Liver (tissue), 3 donors: ENCODE results near the gene MICAL2.

Source experiments
- FOXA1 ChIP-seq: IDR thresholded peaks from 2 replicates; pipeline ENCODE4 v1.6.1; 2016; ENCODE audit warnings: antibody characterized with exemption
- GABPA ChIP-seq, 2 donors: IDR thresholded peaks in 1 of 2; conservative IDR thresholded peaks in 1 of 2; 2 replicates each; pipeline ENCODE4 v1.6.1; 2016; ENCODE audit warnings: antibody characterized with exemption in 2 of 2, mild to moderate bottlenecking in 1 of 2, moderate library complexity in 1 of 2
- HNF4G ChIP-seq: IDR thresholded peaks from 2 replicates; pipeline ENCODE4 v1.6.1; 2016; ENCODE audit warnings: antibody characterized with exemption
- RAD21 ChIP-seq, 2 donors: IDR thresholded peaks; 2 replicates each; pipeline ENCODE4 v1.6.1; 2016; ENCODE audit warnings: antibody characterized with exemption in 2 of 2, mild to moderate bottlenecking in 2 of 2
- SP1 ChIP-seq: IDR thresholded peaks from 2 replicates; pipeline ENCODE4 v1.6.1; 2018; ENCODE audit warnings: antibody characterized with exemption, mild to moderate bottlenecking
- TAF1 ChIP-seq: conservative IDR thresholded peaks from 2 replicates; pipeline ENCODE4 v1.6.1; 2016; ENCODE audit warnings: antibody characterized with exemption, mild to moderate bottlenecking
- YY1 ChIP-seq: IDR thresholded peaks from 2 replicates; pipeline ENCODE4 v1.6.1; 2016; ENCODE audit warnings: antibody characterized with exemption, mild to moderate bottlenecking
- TF ChIP-seq, protein P1 (sequence below): fragments of 150-350 bp; IDR thresholded peaks from 2 replicates; pipeline ENCODE4 v1.5.1; 2017; ENCODE audit warnings: improper control_type of control experiment, low read depth, low read length; ENCODE audit not compliant: missing input control
- TF ChIP-seq, protein P2 (sequence below): IDR thresholded peaks from 2 replicates; pipeline ENCODE4 v1.6.1; 2016; ENCODE audit warnings: antibody characterized with exemption
- TF ChIP-seq, protein P3 (sequence below): IDR thresholded peaks from 2 replicates; pipeline ENCODE4 v1.6.1; 2016; ENCODE audit warnings: antibody characterized with exemption
- TF ChIP-seq, protein P4 (sequence below): IDR thresholded peaks from 2 replicates; pipeline ENCODE4 v1.6.1; 2016; ENCODE audit warnings: antibody characterized with exemption, mild to moderate bottlenecking
- donor health status: healthy.
- donor health status: healthy.

DNA sequence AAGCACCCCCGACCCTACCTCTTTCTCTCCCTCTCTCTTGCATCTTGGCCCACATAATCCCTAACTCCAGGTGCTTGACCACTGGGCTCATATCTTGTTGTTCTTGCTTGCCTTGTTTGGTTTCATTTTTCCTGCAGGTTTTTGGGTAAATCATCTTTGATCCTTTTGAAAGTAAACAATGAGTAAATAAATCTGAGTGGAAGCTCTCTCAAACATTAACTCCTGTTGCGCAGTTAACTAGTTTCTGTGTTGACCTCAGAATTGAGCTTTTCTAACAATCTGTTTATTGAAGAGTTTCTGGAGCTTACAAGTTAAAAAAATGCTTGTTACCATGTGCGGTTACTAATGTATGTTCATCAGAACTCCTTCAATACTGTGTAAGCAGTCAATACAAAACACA lies 38.8 kb upstream of the MICAL2 start:
- TF ChIP-seq, protein P1, sequence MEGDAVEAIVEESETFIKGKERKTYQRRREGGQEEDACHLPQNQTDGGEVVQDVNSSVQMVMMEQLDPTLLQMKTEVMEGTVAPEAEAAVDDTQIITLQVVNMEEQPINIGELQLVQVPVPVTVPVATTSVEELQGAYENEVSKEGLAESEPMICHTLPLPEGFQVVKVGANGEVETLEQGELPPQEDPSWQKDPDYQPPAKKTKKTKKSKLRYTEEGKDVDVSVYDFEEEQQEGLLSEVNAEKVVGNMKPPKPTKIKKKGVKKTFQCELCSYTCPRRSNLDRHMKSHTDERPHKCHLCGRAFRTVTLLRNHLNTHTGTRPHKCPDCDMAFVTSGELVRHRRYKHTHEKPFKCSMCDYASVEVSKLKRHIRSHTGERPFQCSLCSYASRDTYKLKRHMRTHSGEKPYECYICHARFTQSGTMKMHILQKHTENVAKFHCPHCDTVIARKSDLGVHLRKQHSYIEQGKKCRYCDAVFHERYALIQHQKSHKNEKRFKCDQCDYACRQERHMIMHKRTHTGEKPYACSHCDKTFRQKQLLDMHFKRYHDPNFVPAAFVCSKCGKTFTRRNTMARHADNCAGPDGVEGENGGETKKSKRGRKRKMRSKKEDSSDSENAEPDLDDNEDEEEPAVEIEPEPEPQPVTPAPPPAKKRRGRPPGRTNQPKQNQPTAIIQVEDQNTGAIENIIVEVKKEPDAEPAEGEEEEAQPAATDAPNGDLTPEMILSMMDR = no peak
- TF ChIP-seq FOXA1 (peak; percentile 53), HNF4G (no peak), SP1 (peak; percentile 64), YY1 (peak; percentile 31), TAF1 (no peak), RAD21 (IDR thresholded peaks at IDR 0.05) (peak in 1 of 2 donors; percentile 14), GABPA (IDR thresholded peaks at IDR 0.05 in 1 of 2, conservative IDR thresholded peaks at IDR 0.05 in 1 of 2) (no peak)
- TF ChIP-seq, protein P2, sequence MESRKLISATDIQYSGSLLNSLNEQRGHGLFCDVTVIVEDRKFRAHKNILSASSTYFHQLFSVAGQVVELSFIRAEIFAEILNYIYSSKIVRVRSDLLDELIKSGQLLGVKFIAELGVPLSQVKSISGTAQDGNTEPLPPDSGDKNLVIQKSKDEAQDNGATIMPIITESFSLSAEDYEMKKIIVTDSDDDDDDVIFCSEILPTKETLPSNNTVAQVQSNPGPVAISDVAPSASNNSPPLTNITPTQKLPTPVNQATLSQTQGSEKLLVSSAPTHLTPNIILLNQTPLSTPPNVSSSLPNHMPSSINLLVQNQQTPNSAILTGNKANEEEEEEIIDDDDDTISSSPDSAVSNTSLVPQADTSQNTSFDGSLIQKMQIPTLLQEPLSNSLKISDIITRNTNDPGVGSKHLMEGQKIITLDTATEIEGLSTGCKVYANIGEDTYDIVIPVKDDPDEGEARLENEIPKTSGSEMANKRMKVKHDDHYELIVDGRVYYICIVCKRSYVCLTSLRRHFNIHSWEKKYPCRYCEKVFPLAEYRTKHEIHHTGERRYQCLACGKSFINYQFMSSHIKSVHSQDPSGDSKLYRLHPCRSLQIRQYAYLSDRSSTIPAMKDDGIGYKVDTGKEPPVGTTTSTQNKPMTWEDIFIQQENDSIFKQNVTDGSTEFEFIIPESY = no peak
- TF ChIP-seq, protein P3, sequence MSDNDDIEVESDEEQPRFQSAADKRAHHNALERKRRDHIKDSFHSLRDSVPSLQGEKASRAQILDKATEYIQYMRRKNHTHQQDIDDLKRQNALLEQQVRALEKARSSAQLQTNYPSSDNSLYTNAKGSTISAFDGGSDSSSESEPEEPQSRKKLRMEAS = no peak
- TF ChIP-seq, protein P4, sequence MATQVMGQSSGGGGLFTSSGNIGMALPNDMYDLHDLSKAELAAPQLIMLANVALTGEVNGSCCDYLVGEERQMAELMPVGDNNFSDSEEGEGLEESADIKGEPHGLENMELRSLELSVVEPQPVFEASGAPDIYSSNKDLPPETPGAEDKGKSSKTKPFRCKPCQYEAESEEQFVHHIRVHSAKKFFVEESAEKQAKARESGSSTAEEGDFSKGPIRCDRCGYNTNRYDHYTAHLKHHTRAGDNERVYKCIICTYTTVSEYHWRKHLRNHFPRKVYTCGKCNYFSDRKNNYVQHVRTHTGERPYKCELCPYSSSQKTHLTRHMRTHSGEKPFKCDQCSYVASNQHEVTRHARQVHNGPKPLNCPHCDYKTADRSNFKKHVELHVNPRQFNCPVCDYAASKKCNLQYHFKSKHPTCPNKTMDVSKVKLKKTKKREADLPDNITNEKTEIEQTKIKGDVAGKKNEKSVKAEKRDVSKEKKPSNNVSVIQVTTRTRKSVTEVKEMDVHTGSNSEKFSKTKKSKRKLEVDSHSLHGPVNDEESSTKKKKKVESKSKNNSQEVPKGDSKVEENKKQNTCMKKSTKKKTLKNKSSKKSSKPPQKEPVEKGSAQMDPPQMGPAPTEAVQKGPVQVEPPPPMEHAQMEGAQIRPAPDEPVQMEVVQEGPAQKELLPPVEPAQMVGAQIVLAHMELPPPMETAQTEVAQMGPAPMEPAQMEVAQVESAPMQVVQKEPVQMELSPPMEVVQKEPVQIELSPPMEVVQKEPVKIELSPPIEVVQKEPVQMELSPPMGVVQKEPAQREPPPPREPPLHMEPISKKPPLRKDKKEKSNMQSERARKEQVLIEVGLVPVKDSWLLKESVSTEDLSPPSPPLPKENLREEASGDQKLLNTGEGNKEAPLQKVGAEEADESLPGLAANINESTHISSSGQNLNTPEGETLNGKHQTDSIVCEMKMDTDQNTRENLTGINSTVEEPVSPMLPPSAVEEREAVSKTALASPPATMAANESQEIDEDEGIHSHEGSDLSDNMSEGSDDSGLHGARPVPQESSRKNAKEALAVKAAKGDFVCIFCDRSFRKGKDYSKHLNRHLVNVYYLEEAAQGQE = no peak
